ENCODE results near the gene ITGAD.

The ITGAD gene

GRCh38 chr16:31458844-31459686 lies 65.9 kb downstream of the ITGAD start, which contains the start of gene ARMC5 (continued):
- no peak for TF ChIP-seq ZNF16 (tag by site-specific recombination; IDR thresholded peaks at IDR 0.05; ENCODE audit: low read depth)
- TF ChIP-seq MZF1 (tag by site-specific recombination; IDR thresholded peaks at IDR 0.05; ENCODE audit: borderline replicate concordance): no peak
- no peak for TF ChIP-seq TCF7L2 (IDR thresholded peaks at IDR 0.05; ENCODE audit: borderline replicate concordance, low read depth, low read length)
- TF ChIP-seq ZNF175 (tag by site-specific recombination; IDR thresholded peaks at IDR 0.05): no peak
- TF ChIP-seq YY1 (tag by site-specific recombination; IDR thresholded peaks at IDR 0.05): peak; percentile 96
- peak; percentile 72 for TF ChIP-seq ZNF518A (tag by site-specific recombination; conservative IDR thresholded peaks at IDR 0.05; ENCODE audit: low read depth)
- TF ChIP-seq ELK4 (IDR thresholded peaks at IDR 0.05; ENCODE audit: borderline replicate concordance, low read depth, low read length): no peak; the same call in 1 of the 2 replicates
- TF ChIP-seq ZNF132 (tag by site-specific recombination; IDR thresholded peaks at IDR 0.05; ENCODE audit: borderline replicate concordance): no peak
- TF ChIP-seq ZNF549 (tag by site-specific recombination; IDR thresholded peaks at IDR 0.05): no peak
- TF ChIP-seq ZNF707 (tag by site-specific recombination; IDR thresholded peaks at IDR 0.05): no peak
- peak; percentile 89 for TF ChIP-seq CTCF (tag by site-specific recombination; IDR thresholded peaks at IDR 0.05)
- TF ChIP-seq ZNF416 (tag by site-specific recombination; IDR thresholded peaks at IDR 0.05): no peak
- TF ChIP-seq ZNF792 (tag by site-specific recombination; IDR thresholded peaks at IDR 0.05): no peak
- TF ChIP-seq ZNF610 (tag by site-specific recombination; IDR thresholded peaks at IDR 0.05; ENCODE audit: borderline replicate concordance): peak; percentile 87
- TF ChIP-seq ZNF266 (tag by site-specific recombination; IDR thresholded peaks at IDR 0.05; ENCODE audit: low read depth): no peak
- peak; percentile 94 for TF ChIP-seq ZBTB11 (tag by site-specific recombination; conservative IDR thresholded peaks at IDR 0.05; ENCODE audit: low read depth)
- 0 out of 2 replicates have a peak, but pooled peaks have one; percentile 69 for TF ChIP-seq ZNF324 (tag by site-specific recombination; IDR thresholded peaks at IDR 0.05)
- TF ChIP-seq ZNF335 (tag by site-specific recombination; conservative IDR thresholded peaks at IDR 0.05): peak; percentile 97
- TF ChIP-seq ZNF19 (tag by site-specific recombination; IDR thresholded peaks at IDR 0.05; ENCODE audit: low read depth): no peak
- TF ChIP-seq ZBTB10 (tag by site-specific recombination; IDR thresholded peaks at IDR 0.05): 0 out of 2 replicates have a peak, but pooled peaks have one; percentile 36
- no peak for TF ChIP-seq ZNF558 (tag by site-specific recombination; IDR thresholded peaks at IDR 0.05)
- no peak for TF ChIP-seq ZNF121 (tag by site-specific recombination; IDR thresholded peaks at IDR 0.05)
- no peak for TF ChIP-seq ZSCAN4 (tag by site-specific recombination; IDR thresholded peaks at IDR 0.05)
